GM12891 (cell line): ENCODE measurements around the gene RNF144A.

Experiments used
- PAX5 ChIP-seq: IDR thresholded peaks from 2 replicates; pipeline ENCODE4 v1.6.1; 2011; ENCODE audit warnings: low read length, moderate library complexity, mild to moderate bottlenecking; ENCODE audit not compliant: insufficient read depth, severe bottlenecking
- POLR2A ChIP-seq: IDR thresholded peaks from 2 replicates; pipeline ENCODE4 v1.6.1; 2011; ENCODE audit warnings: low read depth, low read length, control low read depth
- POLR2AphosphoS5 ChIP-seq: IDR thresholded peaks from 2 replicates; pipeline ENCODE4 v1.6.1; 2011; ENCODE audit warnings: low read depth, low read length, control low read depth
- POU2F2 ChIP-seq: IDR thresholded peaks from 2 replicates; pipeline ENCODE4 v1.6.1; 2011; ENCODE audit warnings: low read depth, mild to moderate bottlenecking, control low read depth, low read length, moderate library complexity
- SPI1 ChIP-seq: IDR thresholded peaks from 2 replicates; pipeline ENCODE4 v1.6.1; 2011; ENCODE audit warnings: low read depth, low read length, control low read depth
- TAF1 ChIP-seq: IDR thresholded peaks from 2 replicates; pipeline ENCODE4 v1.6.1; 2011; ENCODE audit warnings: low read depth, low read length, control low read depth

- TF ChIP-seq POLR2AphosphoS5 = no peak
- TF ChIP-seq POU2F2 = no peak
- no peak for TF ChIP-seq PAX5
- TF ChIP-seq POLR2A = no peak
- TF ChIP-seq SPI1 = no peak
- TF ChIP-seq TAF1 = no peak
These were observed 151.2 kb downstream of the RNF144A start for GRCh38 chr2:7068457-7068856.
